HL-60 (cell line): ENCODE measurements around the gene PAH.
A peak's percentile ranks its signal among the peaks of the same experiment; 100 is the strongest.

ENCODE experiments used
- DNase-seq, 2 experiments: peaks; one replicate each; pipeline ENCODE4 v3.0.0-alpha.2; 2010 to 2020; ENCODE audit warnings: low read depth in 1 of 2, low spot score in 1 of 2
- H3K27ac ChIP-seq: fragments of 250-450 bp; sonication (Bioruptor Pico); replicated peaks from 2 replicates; pipeline ENCODE4 v1.5.1; 2020; ENCODE audit warnings: mild to moderate bottlenecking, moderate library complexity
- H3K27me3 ChIP-seq: fragments of 250-450 bp; sonication (Bioruptor Pico); 2 replicates; pipeline ENCODE4 v1.5.1; 2021; ENCODE audit warnings: mild to moderate bottlenecking, moderate library complexity; ENCODE audit not compliant: insufficient read depth, poor library complexity, severe bottlenecking
- H3K4me3 ChIP-seq: replicated peaks from 2 replicates; pipeline ENCODE4 v1.5.1; 2011; ENCODE audit warnings: mild to moderate bottlenecking, control low read depth, low read length; ENCODE audit not compliant: insufficient read depth
- GABPA ChIP-seq: IDR thresholded peaks from 2 replicates; pipeline ENCODE4 v1.6.1; 2012; ENCODE audit warnings: low read depth
- POLR2AphosphoS5 ChIP-seq: IDR thresholded peaks from 2 replicates; pipeline ENCODE4 v1.6.1; 2012; ENCODE audit warnings: low read depth
- SPI1 ChIP-seq: IDR thresholded peaks from 2 replicates; pipeline ENCODE4 v1.6.1; 2012; ENCODE audit warnings: low read depth, mild to moderate bottlenecking, borderline replicate concordance
- TF ChIP-seq, protein P1 (sequence below): IDR thresholded peaks from one replicate; pipeline ENCODE4 v1.5.1; 2011; ENCODE audit warnings: low read length, control low read depth, inconsistent platforms; ENCODE audit not compliant: insufficient read depth
- TF ChIP-seq, protein P2 (sequence below): IDR thresholded peaks from 2 replicates; pipeline ENCODE4 v1.6.1; 2012; ENCODE audit warnings: low read depth; ENCODE audit not compliant: insufficient replicate concordance

The PAH gene

DNA sequence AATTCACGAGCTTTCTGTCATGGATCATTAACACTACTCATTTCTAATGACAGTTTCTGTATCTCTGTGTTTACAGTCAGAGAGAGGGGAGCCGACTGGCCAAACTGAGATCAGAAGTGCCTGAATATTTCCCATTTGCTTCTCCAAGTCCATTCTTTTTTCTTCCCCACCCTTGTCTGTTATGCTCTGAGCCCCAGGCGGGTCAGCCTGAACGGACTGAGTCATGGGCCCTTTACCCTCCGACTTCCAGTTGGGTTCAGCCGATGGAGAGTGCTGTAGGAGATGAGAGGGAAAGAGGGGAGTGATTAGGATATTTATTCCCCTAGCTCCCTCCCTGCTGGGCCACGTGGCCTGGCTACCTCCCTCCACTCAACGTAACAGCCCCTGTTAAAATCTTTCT, 104.7 kb downstream of the PAH start:
- TF ChIP-seq SPI1 (no peak), GABPA (no peak), POLR2AphosphoS5 (no peak)
- TF ChIP-seq, protein P1, sequence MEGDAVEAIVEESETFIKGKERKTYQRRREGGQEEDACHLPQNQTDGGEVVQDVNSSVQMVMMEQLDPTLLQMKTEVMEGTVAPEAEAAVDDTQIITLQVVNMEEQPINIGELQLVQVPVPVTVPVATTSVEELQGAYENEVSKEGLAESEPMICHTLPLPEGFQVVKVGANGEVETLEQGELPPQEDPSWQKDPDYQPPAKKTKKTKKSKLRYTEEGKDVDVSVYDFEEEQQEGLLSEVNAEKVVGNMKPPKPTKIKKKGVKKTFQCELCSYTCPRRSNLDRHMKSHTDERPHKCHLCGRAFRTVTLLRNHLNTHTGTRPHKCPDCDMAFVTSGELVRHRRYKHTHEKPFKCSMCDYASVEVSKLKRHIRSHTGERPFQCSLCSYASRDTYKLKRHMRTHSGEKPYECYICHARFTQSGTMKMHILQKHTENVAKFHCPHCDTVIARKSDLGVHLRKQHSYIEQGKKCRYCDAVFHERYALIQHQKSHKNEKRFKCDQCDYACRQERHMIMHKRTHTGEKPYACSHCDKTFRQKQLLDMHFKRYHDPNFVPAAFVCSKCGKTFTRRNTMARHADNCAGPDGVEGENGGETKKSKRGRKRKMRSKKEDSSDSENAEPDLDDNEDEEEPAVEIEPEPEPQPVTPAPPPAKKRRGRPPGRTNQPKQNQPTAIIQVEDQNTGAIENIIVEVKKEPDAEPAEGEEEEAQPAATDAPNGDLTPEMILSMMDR, result no peak
- TF ChIP-seq, protein P2, sequence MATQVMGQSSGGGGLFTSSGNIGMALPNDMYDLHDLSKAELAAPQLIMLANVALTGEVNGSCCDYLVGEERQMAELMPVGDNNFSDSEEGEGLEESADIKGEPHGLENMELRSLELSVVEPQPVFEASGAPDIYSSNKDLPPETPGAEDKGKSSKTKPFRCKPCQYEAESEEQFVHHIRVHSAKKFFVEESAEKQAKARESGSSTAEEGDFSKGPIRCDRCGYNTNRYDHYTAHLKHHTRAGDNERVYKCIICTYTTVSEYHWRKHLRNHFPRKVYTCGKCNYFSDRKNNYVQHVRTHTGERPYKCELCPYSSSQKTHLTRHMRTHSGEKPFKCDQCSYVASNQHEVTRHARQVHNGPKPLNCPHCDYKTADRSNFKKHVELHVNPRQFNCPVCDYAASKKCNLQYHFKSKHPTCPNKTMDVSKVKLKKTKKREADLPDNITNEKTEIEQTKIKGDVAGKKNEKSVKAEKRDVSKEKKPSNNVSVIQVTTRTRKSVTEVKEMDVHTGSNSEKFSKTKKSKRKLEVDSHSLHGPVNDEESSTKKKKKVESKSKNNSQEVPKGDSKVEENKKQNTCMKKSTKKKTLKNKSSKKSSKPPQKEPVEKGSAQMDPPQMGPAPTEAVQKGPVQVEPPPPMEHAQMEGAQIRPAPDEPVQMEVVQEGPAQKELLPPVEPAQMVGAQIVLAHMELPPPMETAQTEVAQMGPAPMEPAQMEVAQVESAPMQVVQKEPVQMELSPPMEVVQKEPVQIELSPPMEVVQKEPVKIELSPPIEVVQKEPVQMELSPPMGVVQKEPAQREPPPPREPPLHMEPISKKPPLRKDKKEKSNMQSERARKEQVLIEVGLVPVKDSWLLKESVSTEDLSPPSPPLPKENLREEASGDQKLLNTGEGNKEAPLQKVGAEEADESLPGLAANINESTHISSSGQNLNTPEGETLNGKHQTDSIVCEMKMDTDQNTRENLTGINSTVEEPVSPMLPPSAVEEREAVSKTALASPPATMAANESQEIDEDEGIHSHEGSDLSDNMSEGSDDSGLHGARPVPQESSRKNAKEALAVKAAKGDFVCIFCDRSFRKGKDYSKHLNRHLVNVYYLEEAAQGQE, result no peak
- H3K27ac ChIP-seq, result no peak overlapping the region
- no peak for DNase-seq

DNA sequence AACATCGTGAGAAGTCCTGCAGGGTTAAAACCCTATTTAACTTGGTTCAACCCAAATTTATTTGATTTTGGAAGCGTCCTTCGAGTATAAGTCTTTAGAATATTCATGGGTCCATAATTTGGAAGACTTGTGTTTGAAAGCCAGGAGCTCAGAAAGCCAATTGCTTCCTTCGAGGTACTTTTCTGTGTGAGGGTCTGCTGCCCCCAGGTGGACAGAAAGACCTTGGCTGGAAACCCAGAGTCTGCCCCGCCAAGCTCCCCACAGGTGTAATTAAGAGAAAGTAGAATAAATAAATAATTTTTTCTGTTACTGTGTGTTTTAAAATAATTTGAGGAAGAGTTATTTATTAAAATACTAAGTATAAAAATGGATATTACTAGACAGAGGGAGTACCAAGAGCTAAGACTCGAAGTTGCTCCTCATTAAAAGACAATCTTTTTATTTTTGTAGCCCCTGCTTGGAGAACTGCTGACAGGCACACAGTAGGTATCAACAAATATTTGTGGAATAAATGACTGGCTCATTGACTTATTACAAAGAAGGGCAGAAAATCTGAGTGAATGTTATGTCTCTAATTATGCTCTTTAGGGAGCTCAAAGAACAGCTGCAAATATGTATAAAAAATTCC, 105.8 kb downstream of the PAH start:
- H3K27me3 ChIP-seq, result no peaks in the 10 kb centered on the region
- TF ChIP-seq GABPA (no peak), SPI1 (no peak)
- TF ChIP-seq, protein P1, result no peak
- DNase-seq, result no peak
- no peak overlapping the region for H3K27ac ChIP-seq
- no peak overlapping the region for H3K4me3 ChIP-seq

More for the DNA sequence above, 104.7 kb downstream of the PAH start:
- Histone ChIP-seq H3K4me3 (no peak overlapping the region), H3K27me3 (no peaks in the 10 kb centered on the region)

DNA sequence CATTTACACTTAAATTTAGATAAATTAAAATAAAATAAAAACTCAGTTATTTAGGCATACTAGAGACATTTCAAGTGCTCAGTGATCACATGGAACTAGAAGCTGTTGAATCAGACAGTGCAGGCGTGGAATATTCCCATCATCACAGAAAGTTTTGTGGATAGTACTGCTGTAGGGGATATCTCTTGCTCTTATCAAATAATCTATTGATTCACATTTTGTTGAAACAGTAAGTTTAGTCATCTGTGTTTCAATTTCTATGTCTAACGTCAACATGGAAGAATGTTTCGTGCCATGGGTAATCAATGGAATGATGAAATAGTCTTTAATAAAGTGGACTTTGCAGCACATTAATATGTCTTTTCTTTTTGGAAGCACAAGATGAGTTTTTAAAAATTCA, 108.6 kb downstream of the PAH start:
- TF ChIP-seq, protein P2, result no peak
- TF ChIP-seq, protein P1, result no peak
- TF ChIP-seq POLR2AphosphoS5 (no peak), SPI1 (no peak), GABPA (no peak)
- Histone ChIP-seq H3K27ac (no peak overlapping the region), H3K27me3 (no peaks in the 10 kb centered on the region), H3K4me3 (no peak overlapping the region)
- no peak for DNase-seq

DNA sequence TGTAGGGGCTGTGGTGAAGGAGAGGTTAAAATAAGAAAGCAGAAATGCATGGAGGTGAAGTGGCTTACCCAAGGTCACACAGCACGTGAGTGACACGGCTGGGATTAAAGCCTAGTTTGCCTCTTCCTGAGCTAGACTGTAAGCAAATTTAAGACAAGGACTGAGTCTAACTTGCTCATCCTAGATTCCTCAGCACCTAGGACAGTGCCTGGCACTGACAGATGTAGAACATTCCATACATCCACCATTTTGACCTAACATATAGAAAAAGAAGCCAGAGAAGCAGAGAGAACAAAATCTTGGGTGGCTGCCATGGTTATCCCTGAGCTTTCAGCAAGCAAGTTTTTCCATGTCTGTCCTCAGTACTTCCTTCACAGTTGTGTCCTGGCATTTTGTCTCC, 110.5 kb downstream of the PAH start:
- Histone ChIP-seq H3K27me3 (no peaks in the 10 kb centered on the region), H3K27ac (no peak overlapping the region), H3K4me3 (no peak overlapping the region)
- TF ChIP-seq, protein P2, result peak; percentile 81
- no peak for TF ChIP-seq GABPA
- no peak for DNase-seq
